Activated CD4-positive, alpha-beta T cell treated with anti-CD3 and anti-CD28 coated beads, Interleukin-2, amount 10 ng/mL, durations not matched to agents 7 days and 5 days (primary cell): Measurements from ENCODE around the gene CREBL2. TPM values are rescaled to one million over a fixed set of nuclear protein-coding genes. Genes with fewer than 3 reads are reported as not detected.
"Not testable (repeated sequence)": the region's sequence is repeated elsewhere in the genome, so short reads cannot be mapped to it uniquely, and the experiment has no call there.

Experiments
- CTCF ChIA-PET: fragments of 350-600 bp; sonication (Branson Sonifier 250); formaldehyde crosslinking; loops from one replicate; lab custom pipeline; 2021; ENCODE audit warnings: antibody characterized with exemption; lab: Charles Lee
- POLR2A ChIA-PET: fragments of 350-600 bp; sonication (Branson Sonifier 250); formaldehyde crosslinking; loops from one replicate; lab custom pipeline; 2021; ENCODE audit warnings: antibody characterized with exemption; lab: Charles Lee
- DNase-seq: peaks from one replicate; pipeline ENCODE4 v3.0.0-alpha.2; 2020
- H3K27ac Mint-ChIP-seq: one replicate; pipeline ENCODE4 v1.8.0; 2021; ENCODE audit warnings: mild to moderate bottlenecking, moderate library complexity, mixed read lengths
- H3K27me3 Mint-ChIP-seq: one replicate; pipeline ENCODE4 v1.8.0; 2021; ENCODE audit warnings: mixed read lengths
- H3K36me3 Mint-ChIP-seq: one replicate; pipeline ENCODE4 v1.8.0; 2021; ENCODE audit warnings: low read depth, mixed read lengths
- H3K4me1 Mint-ChIP-seq: one replicate; pipeline ENCODE4 v1.8.0; 2021; ENCODE audit warnings: mixed read lengths
- H3K4me3 Mint-ChIP-seq: one replicate; pipeline ENCODE4 v1.8.0; 2021; ENCODE audit warnings: mild to moderate bottlenecking, moderate library complexity, mixed read lengths
- H3K9me3 Mint-ChIP-seq: one replicate; pipeline ENCODE4 v1.8.0; 2021; ENCODE audit warnings: mixed read lengths
- total RNA-seq, 2 experiments: library from RNA; stranded (reverse); gene quantifications; one replicate each; pipeline ENCODE4 v1.2.3, GENCODE V29; 2021

The CREBL2 gene
- total RNA-seq, 2 experiments from 2014 or later = 18.2 to 21.2 TPM

DNA sequence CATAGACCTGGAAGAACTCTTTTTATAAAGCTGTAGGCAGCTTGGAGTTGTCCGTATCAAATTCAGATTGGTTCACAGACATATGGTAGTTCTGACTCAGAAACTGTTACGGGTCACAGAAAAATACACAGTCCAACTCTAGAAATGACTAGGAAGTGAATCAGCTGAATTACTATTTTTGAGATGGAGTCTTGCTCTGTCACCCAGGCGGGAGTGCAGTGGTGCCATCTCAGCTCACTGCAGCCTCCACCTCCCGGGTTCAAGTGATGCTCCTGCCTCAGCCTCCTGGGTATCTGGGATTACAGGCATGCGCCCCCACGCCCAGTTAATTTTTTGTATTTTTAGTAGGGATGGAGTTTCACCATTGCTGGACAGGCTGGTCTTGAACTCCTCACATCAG is 34.3 kb downstream of the CREBL2 start:
- POLR2A ChIA-PET = interaction anchor here (0.6 kb wide), 1 partner anchor 172 kb away, joined by 3 read pairs; no protein-coding TSS in a partner anchor
- not testable (repeated sequence) for H3K4me3 Mint-ChIP-seq, DNase-seq, H3K27me3 Mint-ChIP-seq, H3K4me1 Mint-ChIP-seq
- peaks cover 74% of the 10 kb centered on the region for H3K36me3 Mint-ChIP-seq
- H3K27ac Mint-ChIP-seq = peak overlapping the region; percentile 54
- CTCF ChIA-PET = interaction anchor here (0.6 to 2.7 kb wide), 17 partner anchors 9 to 269 kb away, joined by 3 to 19 read pairs (median 4); partner anchors contain the start of gene CREBL2
- H3K9me3 Mint-ChIP-seq = peaks cover 40% of the 10 kb centered on the region

DNA sequence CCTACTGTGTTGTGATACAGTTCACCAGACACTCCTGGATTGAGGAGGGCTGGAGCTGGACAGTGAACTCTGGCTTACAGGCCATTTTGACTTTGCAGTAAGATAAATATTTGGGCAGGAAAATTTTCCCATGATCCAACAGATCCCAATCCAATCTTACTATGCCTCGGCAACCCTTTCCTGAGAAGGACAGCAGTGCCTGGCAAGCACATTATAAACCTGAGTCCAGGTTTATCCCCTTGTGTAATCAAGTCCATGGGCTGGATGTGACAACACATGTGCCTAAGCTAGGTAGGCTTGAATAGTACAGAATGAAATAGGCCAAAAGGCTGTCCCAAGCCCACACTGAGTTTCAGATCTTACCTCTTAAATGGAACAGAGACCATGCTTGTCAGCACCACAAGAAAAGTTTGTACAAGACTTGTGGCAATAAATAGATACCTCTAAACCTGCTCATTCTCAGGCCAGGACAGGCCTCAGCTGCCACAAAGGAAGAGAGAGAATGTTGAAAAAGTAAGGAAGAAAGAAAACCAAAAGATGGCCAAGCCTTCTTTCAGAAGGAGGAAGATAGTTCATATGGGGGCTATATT is 34.9 kb downstream of the CREBL2 start:
- ChIA-PET POLR2A (no interaction called here), CTCF (interaction anchor here (0.6 to 2.7 kb wide), 15 partner anchors 9 to 562 kb away, joined by 3 to 19 read pairs (median 4); partner anchors contain the start of gene CREBL2)
- H3K36me3 Mint-ChIP-seq = peaks cover 71% of the 10 kb centered on the region
- peaks cover 44% of the 10 kb centered on the region for H3K9me3 Mint-ChIP-seq
- no peak overlapping the region for H3K4me3 Mint-ChIP-seq
- no peak overlapping the region for H3K27ac Mint-ChIP-seq
- H3K27me3 Mint-ChIP-seq = no peaks in the 10 kb centered on the region
- H3K4me1 Mint-ChIP-seq = peaks cover 11% of the 10 kb centered on the region
- no peak for DNase-seq

- Mint-ChIP-seq H3K27ac (no peak overlapping the region), H3K4me1 (peaks cover 17% of the 10 kb centered on the region), H3K4me3 (no peak overlapping the region), H3K9me3 (peaks cover 50% of the 10 kb centered on the region), H3K27me3 (no peaks in the 10 kb centered on the region), H3K36me3 (peaks cover 58% of the 10 kb centered on the region)
- ChIA-PET POLR2A (no interaction called here), CTCF (no interaction called here)
- no peak for DNase-seq
These were observed 36.6 kb downstream of the CREBL2 start for GRCh38 chr12:12648284-12648683.

GRCh38 chr12:12648951-12649650 is 37.4 kb downstream of the CREBL2 start:
- no peak for DNase-seq
- CTCF ChIA-PET = interaction anchor here (1.1 to 1.5 kb wide), 2 partner anchors 8 to 9 kb away, joined by 3 read pairs; no protein-coding TSS in a partner anchor
- no peaks in the 10 kb centered on the region for H3K27me3 Mint-ChIP-seq
- no peak overlapping the region for H3K4me3 Mint-ChIP-seq
- POLR2A ChIA-PET = no interaction called here
- peaks cover 17% of the 10 kb centered on the region for H3K4me1 Mint-ChIP-seq
- H3K27ac Mint-ChIP-seq = no peak overlapping the region
- H3K9me3 Mint-ChIP-seq = peaks cover 50% of the 10 kb centered on the region
- H3K36me3 Mint-ChIP-seq = peaks cover 51% of the 10 kb centered on the region

- H3K36me3 Mint-ChIP-seq = peaks cover 32% of the 10 kb centered on the region
- peaks cover 18% of the 10 kb centered on the region for H3K4me1 Mint-ChIP-seq
- no peak overlapping the region for H3K4me3 Mint-ChIP-seq
- peaks cover 44% of the 10 kb centered on the region for H3K9me3 Mint-ChIP-seq
- ChIA-PET POLR2A (no interaction called here), CTCF (interaction anchor here (0.6 to 3.0 kb wide), 3 partner anchors 11 to 444 kb away, joined by 3 to 9 read pairs (median 4); no protein-coding TSS in a partner anchor)
- H3K27me3 Mint-ChIP-seq = no peaks in the 10 kb centered on the region
- no peak overlapping the region for H3K27ac Mint-ChIP-seq
- DNase-seq = no peak
These were observed 40.1 kb downstream of the CREBL2 start for GRCh38 chr12:12651752-12652151.

DNA sequence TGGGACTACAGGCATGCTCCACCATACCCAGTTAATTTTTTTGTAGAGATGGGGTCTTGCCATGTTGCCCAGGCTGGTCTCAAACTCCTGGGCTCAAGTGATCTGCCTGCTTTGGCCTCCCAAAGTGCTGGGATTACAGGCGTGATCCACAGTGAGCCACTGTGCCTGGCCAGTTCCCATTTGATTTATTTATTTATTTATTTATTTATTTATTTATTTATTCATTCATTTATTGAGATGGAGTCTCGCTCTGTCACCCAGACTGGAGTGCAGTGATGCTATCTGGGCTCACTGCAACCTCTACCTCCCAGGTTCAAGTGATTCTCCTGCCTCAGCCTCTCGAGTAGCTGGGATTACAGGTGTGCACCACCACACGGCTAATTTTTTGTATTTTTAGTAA is 41.0 kb downstream of the CREBL2 start:
- Mint-ChIP-seq H3K36me3 (peaks cover 23% of the 10 kb centered on the region), H3K9me3 (peaks cover 35% of the 10 kb centered on the region), H3K4me1 (peaks cover 17% of the 10 kb centered on the region)
- CTCF ChIA-PET = interaction anchor here (0.6 to 3.7 kb wide), 3 partner anchors 10 to 276 kb away, joined by 3 to 10 read pairs (median 9); no protein-coding TSS in a partner anchor
- H3K4me3 Mint-ChIP-seq, H3K27me3 Mint-ChIP-seq, H3K27ac Mint-ChIP-seq, DNase-seq, POLR2A ChIA-PET: not testable (repeated sequence)

DNA sequence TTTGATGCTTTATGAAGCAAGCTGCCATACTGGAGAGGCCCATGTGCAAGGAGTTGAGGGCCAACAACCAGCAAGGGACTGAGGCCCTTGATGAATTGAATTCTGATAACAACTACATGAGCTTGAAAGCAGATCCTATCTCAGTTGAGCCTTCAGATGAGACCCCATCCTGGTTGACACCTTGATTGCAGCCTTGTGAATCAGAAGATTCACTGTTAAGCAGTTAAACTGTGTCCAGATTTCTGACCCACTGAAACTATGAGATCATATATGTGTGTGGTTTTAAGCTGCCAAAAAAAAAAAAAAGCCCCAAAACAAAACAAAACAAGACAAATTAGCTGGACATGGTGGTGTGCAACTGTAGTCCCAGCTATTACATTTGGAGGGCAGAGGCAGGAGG is 42.2 kb downstream of the CREBL2 start:
- Mint-ChIP-seq H3K27ac (no peak overlapping the region), H3K4me3 (no peak overlapping the region), H3K27me3 (no peaks in the 10 kb centered on the region), H3K36me3 (peaks cover 13% of the 10 kb centered on the region), H3K4me1 (peaks cover 17% of the 10 kb centered on the region), H3K9me3 (peaks cover 24% of the 10 kb centered on the region)
- POLR2A ChIA-PET = interaction anchor here (0.6 kb wide), 1 partner anchor 13 kb away, joined by 5 read pairs; no protein-coding TSS in a partner anchor
- no peak for DNase-seq
- CTCF ChIA-PET = interaction anchor here (0.6 to 3.8 kb wide), 7 partner anchors 8 to 1103 kb away, joined by 3 to 14 read pairs (median 4); partner anchors contain the start of genes BORCS5 and CREBL2

DNA sequence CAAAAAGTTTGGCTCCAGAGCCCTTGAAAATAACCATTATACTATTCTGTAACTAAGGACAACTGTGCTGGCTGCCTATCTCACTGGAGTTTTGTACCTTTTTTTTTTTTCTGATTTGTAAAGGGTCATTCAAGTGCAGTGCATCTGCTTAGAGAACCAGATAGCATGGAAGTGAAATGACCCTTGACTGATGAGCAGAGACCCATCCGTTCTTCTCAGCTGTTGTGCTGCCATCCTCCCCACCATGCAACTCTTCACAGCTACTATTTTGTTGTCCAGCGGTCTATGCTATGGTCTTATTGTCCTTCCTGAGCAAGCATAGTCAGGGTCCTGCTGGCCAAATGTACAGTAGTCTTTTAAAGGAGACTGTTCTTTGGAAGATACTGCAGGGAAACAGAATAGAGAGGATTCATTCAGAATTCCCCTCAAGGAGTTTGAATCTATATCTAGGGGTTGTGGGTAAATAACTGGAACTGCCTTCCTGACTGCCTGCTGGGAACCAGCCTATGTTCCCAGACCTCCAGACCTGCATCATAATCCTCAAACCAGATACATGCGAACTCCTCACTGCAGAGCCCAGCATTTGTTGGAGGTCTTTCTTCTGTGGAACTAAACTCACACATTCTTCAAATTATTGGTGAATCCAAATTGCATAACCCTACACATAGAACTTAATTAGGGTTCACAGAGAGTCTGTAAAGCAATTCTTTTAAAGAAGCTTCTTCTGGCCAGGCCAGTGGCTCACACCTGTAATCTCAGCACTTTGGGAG is 43.2 kb downstream of the CREBL2 start:
- H3K27me3 Mint-ChIP-seq = no peaks in the 10 kb centered on the region
- no peak for DNase-seq
- no peak overlapping the region for H3K27ac Mint-ChIP-seq
- no peak overlapping the region for H3K4me3 Mint-ChIP-seq
- CTCF ChIA-PET = interaction anchor here (0.6 to 3.8 kb wide), 10 partner anchors 8 to 1104 kb away, joined by 3 to 14 read pairs (median 4); partner anchors contain the start of genes BORCS5 and CREBL2
- peaks cover 6% of the 10 kb centered on the region for H3K36me3 Mint-ChIP-seq
- H3K4me1 Mint-ChIP-seq = peaks cover 17% of the 10 kb centered on the region
- POLR2A ChIA-PET = no interaction called here
- H3K9me3 Mint-ChIP-seq = peaks cover 16% of the 10 kb centered on the region

GRCh38 chr12:12660201-12660600 is 48.5 kb downstream of the CREBL2 start:
- CTCF ChIA-PET = interaction anchor here (0.6 to 2.0 kb wide), 2 partner anchors 10 to 1002 kb away, joined by 3 to 4 read pairs; no protein-coding TSS in a partner anchor
- Mint-ChIP-seq H3K9me3 (no peaks in the 10 kb centered on the region), H3K27me3 (no peaks in the 10 kb centered on the region), H3K36me3 (peaks cover 5% of the 10 kb centered on the region), H3K27ac (no peak overlapping the region), H3K4me3 (no peak overlapping the region), H3K4me1 (peaks cover 10% of the 10 kb centered on the region)
- no peak for DNase-seq
- POLR2A ChIA-PET = no interaction called here

DNA sequence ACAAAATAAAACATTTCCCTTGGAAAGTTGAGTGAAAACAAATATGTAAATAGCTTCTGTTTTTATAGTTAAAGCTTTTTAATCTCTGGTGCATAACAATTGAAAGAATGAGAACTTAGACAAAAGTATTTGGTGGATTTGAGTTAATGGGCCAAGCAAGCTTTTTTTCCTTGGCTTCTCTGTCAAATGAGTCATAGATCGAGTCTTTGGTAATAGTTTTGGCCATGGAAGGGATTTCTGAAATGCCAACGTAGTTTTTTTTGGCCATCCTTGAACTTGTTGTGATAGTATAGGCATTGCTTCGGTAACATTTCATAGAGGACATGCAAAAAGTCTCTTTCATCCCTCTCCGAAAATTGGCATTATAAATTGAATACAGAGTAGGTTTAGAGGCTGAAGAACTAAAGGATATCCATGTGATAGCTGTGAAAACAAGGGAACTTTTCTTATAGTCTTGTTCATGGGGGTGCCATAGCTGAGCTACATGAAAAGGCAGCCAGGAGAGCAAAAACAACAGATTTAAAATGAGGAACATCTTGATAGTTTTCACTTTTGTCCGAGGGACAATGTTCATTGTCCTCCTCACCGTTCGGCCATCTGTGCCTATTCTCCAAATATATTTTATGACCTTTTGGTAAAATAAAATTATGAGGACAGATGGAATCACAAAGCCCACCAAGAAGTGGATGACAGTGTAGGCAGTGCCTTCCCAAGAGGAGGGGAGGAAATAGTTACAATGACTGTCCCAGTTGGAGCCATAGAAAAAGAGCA is 49.6 kb downstream of the CREBL2 start:
- no peak overlapping the region for H3K27ac Mint-ChIP-seq
- ChIA-PET POLR2A (no interaction called here), CTCF (interaction anchor here (2.0 to 2.2 kb wide), 2 partner anchors 10 to 11 kb away, joined by 4 to 9 read pairs; no protein-coding TSS in a partner anchor)
- peaks cover 5% of the 10 kb centered on the region for H3K36me3 Mint-ChIP-seq
- DNase-seq = no peak
- no peaks in the 10 kb centered on the region for H3K27me3 Mint-ChIP-seq
- peaks cover 2% of the 10 kb centered on the region for H3K4me1 Mint-ChIP-seq
- H3K9me3 Mint-ChIP-seq = no peaks in the 10 kb centered on the region
- no peak overlapping the region for H3K4me3 Mint-ChIP-seq

DNA sequence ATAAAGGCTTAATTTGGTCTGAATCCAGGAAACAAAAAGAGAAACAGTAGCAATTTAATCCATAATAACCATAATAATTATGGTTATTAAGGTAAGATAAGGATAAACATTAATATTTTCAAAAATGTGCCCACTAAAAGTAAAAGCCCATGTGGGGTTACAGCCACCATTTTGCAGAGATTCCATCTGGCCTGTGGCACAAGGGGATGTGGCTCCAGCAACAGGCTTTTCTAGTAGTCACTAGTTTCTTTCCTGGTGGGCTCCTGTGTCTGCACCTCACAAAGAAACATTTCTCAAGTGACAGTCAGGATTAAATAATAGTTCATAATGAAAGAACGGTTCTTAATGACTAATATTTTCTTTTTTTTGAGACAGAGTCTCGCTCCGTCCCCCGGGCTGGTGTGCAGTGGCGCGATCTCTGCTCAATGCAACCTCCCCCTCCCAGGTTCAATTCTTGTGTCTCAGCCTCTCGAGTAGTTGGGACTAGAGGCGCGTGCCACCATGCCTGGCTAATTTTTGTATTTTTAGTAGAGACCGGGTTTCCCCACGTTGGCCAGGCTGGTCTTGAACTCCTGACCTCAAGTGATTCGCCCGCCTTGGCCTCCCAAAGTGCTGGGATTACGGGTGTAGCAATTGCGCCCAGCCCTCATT is 52.1 kb downstream of the CREBL2 start:
- POLR2A ChIA-PET = no interaction called here

More for the DNA sequence above, 52.1 kb downstream of the CREBL2 start:
- H3K9me3 Mint-ChIP-seq = no peaks in the 10 kb centered on the region
- H3K27ac Mint-ChIP-seq = no peak overlapping the region
- peaks cover 2% of the 10 kb centered on the region for H3K4me1 Mint-ChIP-seq
- no peaks in the 10 kb centered on the region for H3K27me3 Mint-ChIP-seq
- peaks cover 5% of the 10 kb centered on the region for H3K36me3 Mint-ChIP-seq
- DNase-seq = no peak
- CTCF ChIA-PET = interaction anchor here (0.6 to 1.4 kb wide), 3 partner anchors 18 to 295 kb away, joined by 3 to 5 read pairs (median 3); no protein-coding TSS in a partner anchor
- H3K4me3 Mint-ChIP-seq = no peak overlapping the region
